Nephron progenitor cell (in vitro differentiated cells): Measurements from ENCODE around the gene ATP6AP1.

Experiments used
- DNase-seq: peaks from one replicate; pipeline ENCODE4 v3.0.0; 2021
- H3K27ac Mint-ChIP-seq: 2 replicates; pipeline ENCODE4 v1.8.0; 2021; ENCODE audit warnings: mild to moderate bottlenecking, moderate library complexity, mixed read lengths
- H3K27me3 Mint-ChIP-seq: 2 replicates; pipeline ENCODE4 v1.8.0; 2021; ENCODE audit warnings: mild to moderate bottlenecking, low read depth, mixed read lengths; ENCODE audit not compliant: poor library complexity
- H3K36me3 Mint-ChIP-seq: 2 replicates; pipeline ENCODE4 v1.8.0; 2021; ENCODE audit warnings: low read depth, mixed read lengths
- H3K4me1 Mint-ChIP-seq: 2 replicates; pipeline ENCODE4 v1.8.0; 2021; ENCODE audit warnings: mixed read lengths
- H3K4me3 Mint-ChIP-seq: 2 replicates; pipeline ENCODE4 v1.8.0; 2021; ENCODE audit warnings: mild to moderate bottlenecking, moderate library complexity, mixed read lengths
- H3K9me3 Mint-ChIP-seq: 2 replicates; pipeline ENCODE4 v1.8.0; 2021; ENCODE audit warnings: mild to moderate bottlenecking, moderate library complexity, mixed read lengths
- CTCF ChIP-seq: fragments of 200-600 bp; sonication (generic); IDR thresholded peaks from 2 replicates; pipeline ENCODE4 v1.5.0; 2021; ENCODE audit warnings: antibody characterized with exemption

ATP6AP1 gene

GRCh38 chrX:154443479-154443910 lies 15.0 kb downstream of the ATP6AP1 start:
- no peak for DNase-seq
- H3K36me3 Mint-ChIP-seq, result peaks cover 9% of the 10 kb centered on the region
- H3K9me3 Mint-ChIP-seq, result peaks cover 61% of the 10 kb centered on the region
- no peak for TF ChIP-seq CTCF
- H3K4me3 Mint-ChIP-seq, result peak overlapping the region; percentile 80
- no peak overlapping the region for H3K27ac Mint-ChIP-seq
- peaks cover 9% of the 10 kb centered on the region for H3K4me1 Mint-ChIP-seq
- no peaks in the 10 kb centered on the region for H3K27me3 Mint-ChIP-seq

GRCh38 chrX:154443992-154444754 lies 15.7 kb downstream of the ATP6AP1 start, which contains the start of gene FAM50A:
Gene FAM50A, plus strand, starts transcription at chrX:154444141. Its CDS starts 95 bp downstream, at chrX:154444236.
- TF ChIP-seq CTCF, result no peak
- Mint-ChIP-seq H3K36me3 (peaks cover 9% of the 10 kb centered on the region), H3K4me3 (peak within 1 kb of the TSS; percentile 80), H3K27ac (no peak within 1 kb of the TSS), H3K4me1 (peaks cover 5% of the 10 kb centered on the region), H3K9me3 (peaks cover 58% of the 10 kb centered on the region), H3K27me3 (no peaks in the 10 kb centered on the region)
- DNase-seq, result peak; percentile 79

GRCh38 chrX:154444755-154445246 lies 16.3 kb downstream of the ATP6AP1 start:
- Mint-ChIP-seq H3K9me3 (peaks cover 57% of the 10 kb centered on the region), H3K27me3 (no peaks in the 10 kb centered on the region), H3K36me3 (peaks cover 9% of the 10 kb centered on the region), H3K27ac (no peak overlapping the region), H3K4me3 (peak overlapping the region; percentile 42), H3K4me1 (peaks cover 5% of the 10 kb centered on the region)
- no peak for DNase-seq
- TF ChIP-seq CTCF, result no peak

- H3K27me3 Mint-ChIP-seq, result no peaks in the 10 kb centered on the region
- H3K36me3 Mint-ChIP-seq, result peaks cover 9% of the 10 kb centered on the region
- DNase-seq, result no peak
- peak overlapping the region; percentile 48 for H3K4me3 Mint-ChIP-seq
- peaks cover 5% of the 10 kb centered on the region for H3K4me1 Mint-ChIP-seq
- H3K27ac Mint-ChIP-seq, result no peak overlapping the region
- no peak for TF ChIP-seq CTCF
- H3K9me3 Mint-ChIP-seq, result peaks cover 50% of the 10 kb centered on the region
These were observed 17.3 kb downstream of the ATP6AP1 start for GRCh38 chrX:154445776-154446175.

- Mint-ChIP-seq H3K9me3 (peaks cover 46% of the 10 kb centered on the region), H3K4me1 (peaks cover 5% of the 10 kb centered on the region), H3K27me3 (no peaks in the 10 kb centered on the region), H3K27ac (peak overlapping the region; percentile 84), H3K36me3 (peaks cover 9% of the 10 kb centered on the region), H3K4me3 (no peak overlapping the region)
- no peak for DNase-seq
- no peak for TF ChIP-seq CTCF
These were observed 18.0 kb downstream of the ATP6AP1 start for GRCh38 chrX:154446430-154446829.

GRCh38 chrX:154448484-154448883 lies 20.0 kb downstream of the ATP6AP1 start:
- H3K4me1 Mint-ChIP-seq, result peaks cover 5% of the 10 kb centered on the region
- H3K36me3 Mint-ChIP-seq, result peaks cover 23% of the 10 kb centered on the region
- no peak overlapping the region for H3K4me3 Mint-ChIP-seq
- no peak for TF ChIP-seq CTCF
- H3K27ac Mint-ChIP-seq, result peak overlapping the region; percentile 29
- H3K27me3 Mint-ChIP-seq, result no peaks in the 10 kb centered on the region
- no peak for DNase-seq
- peaks cover 45% of the 10 kb centered on the region for H3K9me3 Mint-ChIP-seq
